Globus pallidus (tissue), 1 donor: ENCODE measurements around the gene ICAM3.
"Not testable (repeated sequence)": the region's sequence is repeated elsewhere in the genome, so short reads cannot be mapped to it uniquely, and the experiment has no call there.

Experiments used
- DNase-seq: peaks from one replicate; pipeline ENCODE4 v3.0.0-alpha.2; 2015; ENCODE audit warnings: low spot score

The ICAM3 gene

DNA sequence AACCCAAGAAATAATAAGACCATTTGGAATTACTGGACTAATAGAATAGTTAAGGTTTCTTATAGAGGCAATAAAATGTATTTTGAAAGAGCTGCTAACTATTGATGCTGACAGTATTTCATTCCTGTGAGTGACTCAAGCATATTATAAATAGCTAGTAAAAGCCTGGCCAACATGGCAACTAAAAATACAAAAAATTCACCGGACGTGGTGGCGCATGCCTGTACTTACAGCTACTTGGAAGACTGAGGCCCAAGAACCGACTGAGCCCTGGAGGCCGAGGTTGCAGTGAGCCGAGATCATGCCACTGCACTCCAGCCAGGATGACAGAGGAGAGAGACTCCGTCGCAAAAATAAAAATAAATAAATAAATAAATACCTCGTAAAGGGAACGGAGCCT lies 5.4 kb upstream of the ICAM3 start:
- no peak for DNase-seq

DNA sequence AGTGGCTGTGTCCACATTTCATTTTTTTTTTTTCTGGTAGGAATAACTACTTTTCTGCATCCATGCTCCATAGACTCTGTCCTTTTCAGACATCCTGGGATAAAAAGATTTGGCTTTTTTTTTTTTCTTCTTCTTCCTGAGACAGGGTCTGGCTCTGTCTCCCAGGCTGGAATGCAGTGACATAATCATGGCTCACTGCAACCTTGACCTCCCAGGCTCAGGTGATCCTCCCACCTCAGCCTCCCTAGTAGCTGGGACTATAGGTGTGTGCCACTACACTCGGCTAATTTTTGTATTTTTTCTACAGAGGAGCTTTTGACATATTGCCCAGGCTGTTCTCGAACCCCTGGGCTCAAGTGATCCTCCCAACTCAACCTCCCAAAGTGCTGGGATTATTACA lies 4.1 kb upstream of the ICAM3 start:
- DNase-seq, result no peak

DNA sequence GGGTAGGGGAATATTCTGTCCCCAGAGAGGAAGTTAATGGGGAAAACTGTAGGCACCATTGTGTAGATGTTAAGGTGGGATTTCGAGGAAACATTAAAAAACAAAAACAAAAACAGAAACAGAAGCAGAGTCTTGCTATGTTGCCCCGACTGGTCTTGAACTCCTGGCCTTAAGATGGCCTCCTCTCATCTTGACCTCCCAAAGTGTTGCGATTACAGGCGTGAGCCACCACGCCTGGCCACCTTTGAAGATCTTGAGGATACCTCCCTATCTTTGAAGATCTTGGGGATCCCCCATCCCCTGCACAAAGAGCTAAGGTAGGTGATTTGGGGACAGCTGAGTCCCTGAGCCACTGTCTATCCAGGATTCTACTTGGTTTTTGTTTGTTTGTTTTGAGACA lies 553 bp upstream of the ICAM3 start:
- DNase-seq, result no peak

DNA sequence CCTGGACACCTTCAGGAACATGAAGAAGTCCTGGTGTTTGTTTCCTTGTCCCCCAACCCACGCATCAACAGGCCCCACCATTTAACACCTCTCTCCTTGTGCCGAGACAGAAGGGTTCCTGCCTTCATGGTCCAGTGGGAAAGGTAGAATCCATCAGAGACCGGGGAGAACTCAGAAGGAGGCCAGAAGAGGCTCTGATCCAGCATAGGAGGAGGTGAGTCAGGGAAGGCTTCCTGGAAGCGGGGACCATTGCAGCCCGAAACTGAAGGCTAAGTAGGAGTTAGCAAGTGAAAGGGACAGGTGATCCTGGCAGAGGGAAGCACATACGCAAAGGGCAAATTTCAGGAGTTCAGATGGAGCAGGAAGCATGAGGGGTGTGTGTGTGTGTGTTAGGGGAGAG lies 484 bp downstream of the ICAM3 start:
- DNase-seq, result no peak

DNA sequence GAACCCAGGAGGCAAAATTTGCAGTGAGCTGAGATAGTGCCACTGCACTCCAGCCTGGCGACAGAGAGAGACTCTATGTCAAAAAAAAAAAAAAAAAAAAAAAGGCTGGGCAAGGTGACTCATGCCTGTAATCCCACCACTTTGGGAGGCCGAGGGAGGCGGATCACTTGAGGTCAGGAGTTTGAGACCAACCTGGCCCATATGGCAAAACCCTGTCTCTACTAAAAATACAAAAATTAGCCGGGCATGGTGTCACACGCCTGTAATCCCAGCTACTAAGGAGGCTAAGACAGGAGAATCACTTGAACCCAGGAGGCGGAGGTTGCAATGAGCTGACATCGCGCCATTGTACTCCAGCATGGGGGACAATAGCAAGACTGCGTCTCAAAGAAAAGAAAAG lies 2.7 kb downstream of the ICAM3 start:
- not testable (repeated sequence) for DNase-seq

DNA sequence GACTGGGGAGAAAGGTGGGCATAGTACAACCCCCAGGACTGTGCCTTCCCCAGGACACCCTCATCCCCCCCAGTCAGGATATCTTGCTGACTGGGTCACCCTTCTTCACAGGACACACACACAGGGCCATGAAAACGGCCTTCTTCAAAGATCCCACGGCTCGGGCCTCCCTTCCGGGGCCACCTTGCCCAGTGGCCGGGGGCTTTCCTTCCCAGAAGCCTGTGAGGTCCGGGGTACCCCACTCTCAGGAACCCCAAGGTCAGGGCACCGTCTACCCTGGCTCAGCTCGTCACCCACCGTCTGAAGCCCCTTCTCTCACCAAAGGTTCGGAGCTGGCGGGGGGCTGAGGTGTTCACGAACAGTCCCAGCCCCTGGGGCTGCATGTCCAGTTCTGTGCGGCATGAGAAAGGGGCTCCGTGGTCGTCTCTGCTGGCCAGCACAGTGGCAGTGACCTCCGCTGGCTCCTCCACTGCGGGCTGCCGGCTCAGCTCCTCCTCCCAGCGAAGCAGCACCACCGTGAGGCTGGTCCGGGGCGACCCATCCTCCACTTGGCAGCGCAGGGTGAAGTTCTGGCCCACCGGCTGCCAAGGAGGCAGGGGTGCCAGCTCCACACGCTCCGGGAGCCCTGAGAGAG lies 4.0 kb downstream of the ICAM3 start:
- no peak for DNase-seq

DNA sequence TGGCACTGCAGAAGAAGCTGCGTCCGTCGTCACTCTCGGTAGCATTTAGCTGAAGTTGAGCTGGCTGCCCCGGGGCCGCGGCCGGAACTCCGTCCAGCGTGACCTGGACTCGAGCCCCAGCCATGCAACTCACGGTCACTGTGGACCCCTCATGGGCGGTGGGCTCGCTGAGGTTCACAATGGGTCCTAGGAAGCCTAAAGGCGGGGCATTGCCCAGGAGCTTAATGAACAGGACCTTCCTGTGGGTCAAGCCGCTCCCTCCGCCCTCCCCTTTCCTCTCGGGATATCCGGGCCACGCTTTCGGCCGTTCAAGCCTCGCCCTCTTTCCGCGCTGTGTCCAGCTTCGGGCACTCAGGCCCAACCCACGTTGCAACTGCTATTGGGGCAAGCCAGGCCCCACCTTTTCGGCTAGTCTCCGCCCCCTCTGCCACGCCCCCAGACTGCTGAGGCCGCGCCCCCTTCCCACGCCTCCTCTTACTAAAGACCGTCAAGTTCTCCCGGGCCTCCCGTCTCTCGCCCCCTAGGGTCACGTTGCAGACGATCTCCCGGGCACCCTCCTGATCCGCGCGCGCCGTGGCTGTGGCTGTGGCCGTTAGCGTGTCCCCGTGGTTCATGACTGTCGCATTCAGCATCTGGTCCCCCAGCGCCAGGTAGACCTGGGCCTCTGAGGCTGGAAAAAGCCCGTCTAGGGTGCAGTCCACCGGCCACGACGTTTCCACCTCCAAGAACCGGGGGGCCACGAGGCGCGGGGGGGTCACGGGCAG lies 4.7 kb downstream of the ICAM3 start:
- DNase-seq, result peak; percentile 73

DNA sequence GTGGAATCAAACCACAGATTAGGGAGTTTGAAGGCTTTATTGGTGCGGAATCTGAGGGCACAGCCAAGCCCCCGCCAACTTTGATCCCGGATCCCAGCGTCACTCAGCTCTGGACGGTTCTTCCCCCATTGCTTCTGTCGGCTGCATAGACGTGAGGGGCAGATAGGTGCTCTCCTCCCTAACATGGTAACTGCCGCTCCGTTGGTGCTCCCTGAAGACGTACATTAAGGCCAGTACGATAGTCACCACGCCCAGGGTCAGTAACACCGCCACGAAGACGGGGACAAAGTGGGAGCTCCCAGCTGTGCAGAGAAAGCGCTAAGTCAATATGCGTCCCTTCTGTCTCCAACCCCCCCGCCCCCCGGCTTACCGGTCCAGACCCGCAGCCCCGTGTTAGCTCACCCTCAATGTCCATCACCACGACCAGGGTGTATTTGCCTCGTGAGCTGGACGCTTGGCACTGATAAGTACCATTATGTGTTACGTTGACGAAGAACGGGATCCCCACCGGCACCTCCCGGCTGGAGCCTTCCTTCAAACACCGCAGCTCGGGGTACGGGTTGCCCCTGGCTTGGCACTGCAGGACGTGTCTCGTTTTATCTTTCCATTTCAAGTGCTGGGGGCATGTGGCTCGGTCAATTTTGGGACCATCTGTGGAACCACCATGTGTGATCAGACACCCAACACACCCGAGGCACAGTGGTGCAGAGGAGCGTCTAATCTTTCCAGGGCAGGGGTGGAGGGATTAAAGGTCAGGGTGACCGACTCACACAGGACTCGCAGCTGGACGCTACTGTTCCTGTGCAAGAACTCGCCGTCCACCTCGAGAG lies 5.5 kb downstream of the ICAM3 start:
- DNase-seq, result no peak

DNA sequence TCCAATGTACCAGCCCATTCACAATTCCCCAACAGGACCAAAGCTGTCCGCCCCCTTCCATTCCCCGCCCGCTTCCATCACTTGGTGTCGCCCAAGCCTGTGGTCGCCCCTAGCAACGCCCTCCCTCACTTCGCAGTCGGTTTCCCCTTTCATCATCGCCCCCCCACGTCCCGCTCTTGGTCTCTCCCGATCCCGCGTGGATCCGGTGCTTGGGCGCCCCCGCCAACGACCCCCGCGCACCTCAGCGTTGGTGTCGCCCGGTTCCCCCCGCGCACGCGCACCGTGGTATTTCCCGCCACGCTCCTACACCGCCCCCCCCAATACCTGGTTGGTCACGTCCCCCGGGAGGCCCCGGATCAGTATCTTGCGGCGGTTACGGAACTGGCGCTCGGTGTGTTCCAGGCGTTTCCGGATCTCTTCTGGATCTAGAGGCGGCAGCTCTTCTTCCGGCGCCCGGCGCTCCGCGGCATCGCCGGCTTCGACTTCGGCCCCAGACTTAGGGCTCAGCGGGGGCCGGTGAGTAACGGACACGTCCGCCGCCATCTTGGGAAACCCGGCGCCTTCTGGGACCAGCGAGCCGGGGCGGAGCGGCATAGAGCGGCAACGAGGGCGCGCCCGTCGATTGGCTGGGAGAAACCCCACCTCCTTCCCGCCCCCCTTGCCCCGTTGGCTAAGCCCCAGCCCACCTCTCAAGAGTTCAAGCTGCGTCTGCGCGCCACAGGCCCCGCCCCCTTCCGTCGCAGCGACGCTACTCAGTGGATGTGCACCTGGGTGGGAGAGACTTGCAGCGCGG lies 6.3 kb downstream of the ICAM3 start, which contains the start of gene RAVER1:
RAVER1 (minus strand) TSS at position 565 of the 793 bp plus-strand sequence; CDS start at position 543, 22 bp downstream.
- peak; percentile 97 for DNase-seq

DNA sequence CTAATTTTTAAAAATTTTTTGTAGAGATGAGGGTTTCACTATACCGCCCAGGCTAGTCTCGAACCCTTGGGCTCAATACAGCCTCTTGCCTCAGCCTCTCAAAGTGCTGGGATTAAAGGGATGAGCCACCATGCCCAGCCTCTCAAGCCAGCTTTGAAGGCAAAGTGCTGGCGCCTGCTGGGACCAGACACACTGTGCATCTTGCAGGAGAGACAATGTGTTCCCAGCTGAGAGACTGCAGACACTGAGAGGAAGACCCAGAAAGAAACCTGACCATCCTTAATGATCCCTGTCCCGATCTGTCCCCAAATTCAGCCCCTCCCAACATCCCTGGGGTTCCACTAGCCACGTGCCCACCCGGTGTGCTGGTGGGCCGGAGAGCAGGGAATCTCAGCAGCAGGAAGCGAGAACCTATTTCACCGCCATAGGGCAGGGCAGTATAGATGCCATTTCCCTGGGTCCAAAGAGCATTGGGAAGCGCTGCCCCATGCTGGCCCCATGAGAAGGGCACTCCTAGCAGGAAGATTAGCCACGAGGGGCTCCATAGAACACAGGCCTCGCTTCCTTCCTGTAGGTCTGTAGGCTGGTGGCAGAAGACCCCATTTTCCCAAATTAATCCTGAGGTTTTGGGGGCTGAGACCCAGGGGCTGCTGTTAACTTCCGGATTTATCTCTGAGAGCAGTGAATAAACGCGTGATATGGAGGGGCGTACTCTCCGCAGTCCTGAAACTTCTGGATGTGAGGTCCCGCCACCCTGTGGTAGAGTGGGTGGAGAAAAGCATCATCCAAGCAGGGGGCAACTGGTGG lies 7.1 kb downstream of the ICAM3 start:
- no peak for DNase-seq

DNA sequence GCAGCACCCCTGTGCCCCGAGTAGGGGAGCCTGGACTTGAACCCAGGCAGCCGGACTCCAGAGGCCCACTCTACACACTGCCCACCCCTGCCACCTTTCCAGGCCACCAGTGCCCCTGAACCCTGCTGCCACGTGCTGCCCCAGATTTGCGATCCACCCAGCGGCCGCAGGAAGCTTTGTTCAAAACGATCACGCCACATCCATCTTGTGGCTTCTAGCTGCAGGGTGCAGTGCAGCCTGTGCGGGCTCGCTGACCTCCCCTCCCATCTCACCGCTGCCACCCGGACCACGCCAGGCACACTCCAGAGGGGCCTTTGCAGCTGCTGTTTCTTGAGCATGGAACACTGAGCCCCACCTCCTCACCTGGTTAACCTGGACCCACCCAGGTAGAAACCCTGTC lies 9.9 kb downstream of the ICAM3 start:
- DNase-seq, result no peak

DNA sequence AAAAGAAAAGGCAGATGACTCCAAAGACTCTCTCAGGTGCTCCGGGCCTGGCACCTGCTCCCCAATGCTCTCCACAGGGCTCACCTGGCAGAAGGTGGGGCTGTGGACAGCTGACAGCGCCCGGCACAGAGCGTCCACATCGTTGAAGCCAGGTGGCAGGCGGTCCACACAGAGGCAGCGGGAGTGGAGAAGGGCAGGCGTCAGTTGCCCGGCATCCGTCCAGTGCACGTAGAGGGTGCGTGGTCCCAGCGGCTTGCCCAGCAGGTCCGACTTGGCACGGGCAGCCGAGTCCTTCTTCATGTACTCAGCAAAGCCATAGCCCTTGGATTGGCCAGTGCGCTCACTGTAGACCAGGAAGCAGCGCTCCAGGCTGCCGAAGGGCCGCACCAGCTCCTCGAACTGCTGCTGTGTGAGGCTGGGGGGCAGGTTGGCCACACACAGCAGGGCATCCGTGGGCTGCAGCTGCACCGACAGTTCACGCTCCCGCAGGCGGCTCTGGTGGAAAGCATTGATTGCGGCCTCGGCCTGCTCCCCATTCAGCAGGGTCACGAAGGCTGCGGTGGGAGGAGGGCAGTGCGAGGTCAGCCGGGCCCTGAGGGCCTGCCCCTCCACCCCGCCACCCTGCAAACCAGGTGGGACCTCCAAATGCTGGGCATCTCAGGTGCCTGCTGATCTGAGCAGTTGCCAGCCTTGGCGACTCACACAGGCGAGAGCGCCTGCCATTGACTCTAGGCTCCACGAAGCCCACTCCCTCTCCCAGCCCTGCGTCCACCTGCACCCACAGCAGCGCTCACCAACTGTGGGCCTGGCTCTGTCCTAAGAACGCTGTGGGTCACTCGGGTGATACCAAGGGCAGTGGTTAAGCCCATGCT lies 10.6 kb downstream of the ICAM3 start:
- DNase-seq, result no peak

DNA sequence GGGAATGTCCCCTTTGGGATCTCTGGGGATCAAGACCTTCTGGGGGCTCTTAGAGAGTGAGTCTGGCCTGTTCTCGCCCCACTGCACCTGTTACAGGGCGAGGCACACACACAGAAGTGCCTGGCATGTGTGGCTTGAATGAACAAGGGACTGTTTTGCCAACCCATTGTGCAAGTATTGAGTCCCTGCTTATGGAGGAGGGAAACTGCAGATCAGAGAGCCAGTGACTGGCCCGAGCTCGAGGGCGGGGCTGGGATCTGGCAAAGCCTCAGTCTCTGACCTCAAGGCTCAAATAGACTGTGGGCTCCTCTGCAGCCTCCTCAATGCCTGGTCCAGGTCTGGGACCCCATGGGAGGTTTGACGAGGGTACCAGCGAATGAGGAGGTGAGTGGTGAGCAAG lies 11.6 kb downstream of the ICAM3 start:
- no peak for DNase-seq

DNA sequence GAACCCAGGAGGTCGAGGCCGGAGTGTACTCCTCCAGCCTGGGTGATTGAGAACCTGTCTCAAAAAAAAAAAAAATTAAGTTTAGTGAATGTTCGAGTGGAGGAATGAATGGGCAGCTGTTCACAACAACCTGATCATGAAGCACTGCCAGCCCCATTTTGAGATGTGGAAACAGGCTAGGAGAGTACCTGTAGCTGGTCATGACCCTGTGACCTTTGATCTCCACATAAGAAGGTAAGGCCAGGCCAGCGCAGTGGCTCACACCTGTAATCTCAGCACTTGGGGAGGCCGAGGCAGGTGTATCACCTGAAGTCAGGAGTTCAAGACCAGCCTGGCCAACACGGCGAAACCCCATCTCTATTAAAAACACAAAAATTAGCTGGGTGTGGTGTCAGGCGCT lies 13.7 kb downstream of the ICAM3 start:
- DNase-seq, result no peak

DNA sequence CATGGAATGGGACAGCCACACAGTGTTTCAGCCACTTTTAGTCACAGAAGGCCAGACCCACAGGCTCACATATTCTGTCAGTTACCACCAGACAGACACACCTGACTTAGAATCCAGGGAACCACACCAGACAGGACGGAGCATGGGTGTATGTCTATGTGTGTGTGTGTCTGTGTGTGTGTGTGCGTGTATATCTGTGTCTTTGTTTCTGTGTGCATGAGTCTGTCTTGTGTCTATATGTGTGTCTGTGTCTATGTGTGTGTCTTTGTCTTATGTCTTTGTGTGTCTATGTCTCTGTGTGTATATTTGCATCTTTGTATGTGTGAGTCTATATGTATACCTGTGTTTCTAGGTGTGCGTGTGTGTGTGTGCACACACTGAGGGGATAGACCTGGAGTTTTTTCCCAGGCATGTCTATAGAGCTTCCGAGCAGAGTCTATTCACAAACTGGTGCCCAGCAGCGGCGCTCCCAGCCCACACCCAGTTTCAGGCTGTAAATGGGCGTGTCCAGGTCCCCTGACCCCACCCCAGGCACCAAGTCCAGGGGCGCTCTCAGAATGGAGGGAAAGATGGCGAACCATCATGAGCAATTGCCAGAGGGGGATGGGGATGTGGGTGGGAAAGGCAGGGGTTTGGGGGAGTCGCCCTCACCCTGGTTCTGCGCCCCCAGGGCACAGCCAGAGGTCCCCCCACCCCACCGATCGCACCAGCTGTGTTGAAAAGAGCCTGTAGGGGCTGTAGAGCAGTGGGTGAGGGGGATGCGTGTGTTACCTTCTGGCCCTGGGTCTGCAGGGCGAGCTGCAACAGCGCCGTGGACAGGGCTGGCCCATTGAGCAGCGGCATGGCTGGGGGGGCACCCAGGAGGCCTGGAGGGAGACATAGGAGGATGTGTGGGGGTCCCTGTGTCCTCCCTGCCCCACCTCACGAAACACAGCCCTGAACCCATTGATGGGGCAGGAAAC lies 17.3 kb downstream of the ICAM3 start:
- DNase-seq, result no peak

DNA sequence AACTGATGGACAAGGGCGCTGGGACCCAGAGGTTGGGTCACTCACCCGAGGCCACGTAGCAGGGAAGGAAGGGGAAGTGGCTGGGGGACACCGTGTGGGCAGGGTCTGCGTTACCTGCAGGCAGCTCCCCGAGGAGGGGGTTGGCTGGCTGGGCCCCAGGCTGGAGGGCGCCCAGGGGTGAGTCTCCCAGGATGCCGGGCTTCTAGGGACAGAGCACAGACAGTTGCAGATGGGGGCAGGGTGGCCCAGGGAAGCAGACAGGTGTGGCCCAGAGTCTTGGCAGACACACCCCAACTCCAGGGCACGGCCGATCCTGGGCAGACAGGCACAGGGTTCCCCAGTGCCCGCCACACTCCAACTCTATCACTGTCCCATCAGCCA lies 18.0 kb downstream of the ICAM3 start:
- no peak for DNase-seq

DNA sequence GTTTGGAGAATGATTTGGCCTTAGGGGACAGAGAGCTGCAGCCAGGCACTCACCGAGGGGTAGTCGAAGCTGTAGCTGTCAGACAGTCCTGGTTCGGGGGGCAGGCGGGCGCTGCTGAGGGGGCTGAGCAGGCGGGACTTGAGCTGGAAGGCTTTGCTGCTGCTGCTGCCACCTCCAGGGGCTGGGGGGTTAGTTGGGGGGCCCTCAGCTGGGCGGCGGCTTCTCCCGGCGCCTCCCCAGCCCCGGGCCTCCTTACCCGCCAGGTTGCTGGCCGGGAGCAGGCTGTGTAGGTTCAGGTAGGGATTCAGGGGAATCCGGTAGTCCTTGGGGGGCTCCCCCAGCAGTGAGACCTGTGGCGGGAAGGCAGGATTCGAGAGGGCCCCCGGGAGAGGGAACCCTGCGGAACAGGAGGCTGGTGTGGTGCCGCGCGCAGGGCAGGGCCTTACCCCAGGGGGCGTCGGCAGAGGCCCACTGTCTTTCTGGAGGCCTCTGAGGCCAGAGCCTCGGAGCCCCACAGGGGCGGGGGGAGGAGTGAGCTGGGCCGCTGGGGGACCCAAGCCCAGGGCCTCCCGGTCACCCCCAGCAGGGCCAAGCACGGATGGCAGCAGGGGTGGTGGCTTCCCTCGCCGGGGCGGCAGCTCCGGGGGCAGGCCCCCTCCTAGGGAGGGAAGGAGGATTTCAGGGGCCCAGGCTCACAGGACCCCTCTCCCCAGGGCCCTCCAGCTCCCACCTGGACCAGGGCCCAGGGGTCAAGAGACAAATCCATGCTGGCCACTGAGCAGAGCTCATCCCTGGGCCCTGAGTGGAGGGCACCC lies 18.6 kb downstream of the ICAM3 start:
- no peak for DNase-seq
